ENCODE results near the gene CNKSR3.

The CNKSR3 gene

DNA sequence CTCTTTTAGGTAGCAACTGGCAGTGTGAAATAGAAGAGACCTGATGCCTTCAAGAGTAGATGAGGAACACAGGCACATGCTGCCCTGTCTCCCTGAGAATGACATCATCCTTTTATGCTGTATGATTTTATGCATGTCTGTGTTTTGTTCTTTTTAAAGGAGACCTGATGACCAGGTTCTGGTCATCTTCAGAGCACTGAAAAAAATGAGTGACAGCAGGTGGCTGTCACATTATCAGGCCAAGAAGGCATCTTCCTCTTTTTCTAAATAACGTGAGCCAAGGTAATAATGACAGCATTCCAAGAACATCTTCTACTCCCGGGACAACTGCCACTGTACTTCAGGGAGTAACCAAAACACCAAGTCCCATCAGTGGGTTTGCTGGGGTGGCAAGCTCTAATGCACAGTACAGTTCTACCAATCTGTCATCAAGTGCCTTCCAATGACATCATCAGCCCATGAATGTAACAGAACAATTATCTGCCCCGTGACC is 28.9 kb downstream of the CNKSR3 start:
- Histone ChIP-seq H3K4me2 (no peak overlapping the region), H3K9ac (no peak overlapping the region), H3K4me1 (ENCODE audit: low read depth, poor library complexity, severe bottlenecking) (no peaks in the 10 kb centered on the region), H2AFZ (ENCODE audit: low read depth) (no peak overlapping the region), H3K4me3 (IDR thresholded peaks at IDR 0.05; ENCODE audit: insufficient read depth, low read depth, low read length) (no peak overlapping the region), H4K20me1 (ENCODE audit: insufficient read depth) (no peaks in the 10 kb centered on the region), H3K36me3 (ENCODE audit: insufficient read depth) (no peaks in the 10 kb centered on the region), H3K79me2 (ENCODE audit: insufficient read depth, low read depth) (no peaks in the 10 kb centered on the region), H3K27ac (no peak overlapping the region), H3K27me3 (ENCODE audit: insufficient read depth, low read depth) (no peaks in the 10 kb centered on the region)
- TF ChIP-seq, protein P1, sequence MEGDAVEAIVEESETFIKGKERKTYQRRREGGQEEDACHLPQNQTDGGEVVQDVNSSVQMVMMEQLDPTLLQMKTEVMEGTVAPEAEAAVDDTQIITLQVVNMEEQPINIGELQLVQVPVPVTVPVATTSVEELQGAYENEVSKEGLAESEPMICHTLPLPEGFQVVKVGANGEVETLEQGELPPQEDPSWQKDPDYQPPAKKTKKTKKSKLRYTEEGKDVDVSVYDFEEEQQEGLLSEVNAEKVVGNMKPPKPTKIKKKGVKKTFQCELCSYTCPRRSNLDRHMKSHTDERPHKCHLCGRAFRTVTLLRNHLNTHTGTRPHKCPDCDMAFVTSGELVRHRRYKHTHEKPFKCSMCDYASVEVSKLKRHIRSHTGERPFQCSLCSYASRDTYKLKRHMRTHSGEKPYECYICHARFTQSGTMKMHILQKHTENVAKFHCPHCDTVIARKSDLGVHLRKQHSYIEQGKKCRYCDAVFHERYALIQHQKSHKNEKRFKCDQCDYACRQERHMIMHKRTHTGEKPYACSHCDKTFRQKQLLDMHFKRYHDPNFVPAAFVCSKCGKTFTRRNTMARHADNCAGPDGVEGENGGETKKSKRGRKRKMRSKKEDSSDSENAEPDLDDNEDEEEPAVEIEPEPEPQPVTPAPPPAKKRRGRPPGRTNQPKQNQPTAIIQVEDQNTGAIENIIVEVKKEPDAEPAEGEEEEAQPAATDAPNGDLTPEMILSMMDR (conservative IDR thresholded peaks at IDR 0.05; ENCODE audit: low read depth, low read length): no peak

- Histone ChIP-seq H3K27ac (no peak overlapping the region), H3K79me2 (ENCODE audit: insufficient read depth, low read depth) (no peaks in the 10 kb centered on the region), H3K4me2 (no peak overlapping the region), H3K36me3 (ENCODE audit: insufficient read depth) (no peaks in the 10 kb centered on the region), H2AFZ (ENCODE audit: low read depth) (no peak overlapping the region), H4K20me1 (ENCODE audit: insufficient read depth) (no peaks in the 10 kb centered on the region), H3K4me1 (ENCODE audit: low read depth, poor library complexity, severe bottlenecking) (no peaks in the 10 kb centered on the region), H3K9ac (no peak overlapping the region), H3K4me3 (IDR thresholded peaks at IDR 0.05; ENCODE audit: insufficient read depth, low read depth, low read length) (no peak overlapping the region), H3K27me3 (ENCODE audit: insufficient read depth, low read depth) (no peaks in the 10 kb centered on the region)
- TF ChIP-seq, protein P1 (conservative IDR thresholded peaks at IDR 0.05; ENCODE audit: low read depth, low read length): no peak
Observed at GRCh38 chr6:154479771-154480639, 30.5 kb downstream of the CNKSR3 start.

- Histone ChIP-seq H3K4me1 (ENCODE audit: low read depth, poor library complexity, severe bottlenecking) (no peaks in the 10 kb centered on the region), H3K27ac (no peak overlapping the region), H3K4me3 (IDR thresholded peaks at IDR 0.05; ENCODE audit: insufficient read depth, low read depth, low read length) (no peak overlapping the region), H3K79me2 (ENCODE audit: insufficient read depth, low read depth) (no peaks in the 10 kb centered on the region), H3K27me3 (ENCODE audit: insufficient read depth, low read depth) (no peaks in the 10 kb centered on the region), H3K36me3 (ENCODE audit: insufficient read depth) (no peaks in the 10 kb centered on the region), H3K4me2 (no peak overlapping the region), H2AFZ (ENCODE audit: low read depth) (no peak overlapping the region), H4K20me1 (ENCODE audit: insufficient read depth) (no peaks in the 10 kb centered on the region), H3K9ac (no peak overlapping the region)
- TF ChIP-seq, protein P1 (conservative IDR thresholded peaks at IDR 0.05; ENCODE audit: low read depth, low read length): no peak
Observed at GRCh38 chr6:154479351-154479769, 31.1 kb downstream of the CNKSR3 start.

GRCh38 chr6:154478701-154479060 is 31.8 kb downstream of the CNKSR3 start:
- Histone ChIP-seq H3K27ac (no peak overlapping the region), H3K36me3 (ENCODE audit: insufficient read depth) (no peaks in the 10 kb centered on the region), H3K79me2 (ENCODE audit: insufficient read depth, low read depth) (no peaks in the 10 kb centered on the region), H3K27me3 (ENCODE audit: insufficient read depth, low read depth) (no peaks in the 10 kb centered on the region), H2AFZ (ENCODE audit: low read depth) (no peak overlapping the region), H3K4me1 (ENCODE audit: low read depth, poor library complexity, severe bottlenecking) (no peaks in the 10 kb centered on the region), H3K9ac (no peak overlapping the region), H3K4me2 (no peak overlapping the region), H3K4me3 (IDR thresholded peaks at IDR 0.05; ENCODE audit: insufficient read depth, low read depth, low read length) (no peak overlapping the region), H4K20me1 (ENCODE audit: insufficient read depth) (no peaks in the 10 kb centered on the region)
- TF ChIP-seq, protein P1 (conservative IDR thresholded peaks at IDR 0.05; ENCODE audit: low read depth, low read length): no peak

Data from KMS-11 (cell line).